Raji (cell line): Measurements from ENCODE around the gene AHCTF1.

Source experiments
- POLR2A ChIP-seq: IDR thresholded peaks from 2 replicates; pipeline ENCODE4 v1.6.1; 2011; ENCODE audit warnings: low read depth, low read length, control low read depth; ENCODE audit not compliant: insufficient read depth

The AHCTF1 gene

DNA sequence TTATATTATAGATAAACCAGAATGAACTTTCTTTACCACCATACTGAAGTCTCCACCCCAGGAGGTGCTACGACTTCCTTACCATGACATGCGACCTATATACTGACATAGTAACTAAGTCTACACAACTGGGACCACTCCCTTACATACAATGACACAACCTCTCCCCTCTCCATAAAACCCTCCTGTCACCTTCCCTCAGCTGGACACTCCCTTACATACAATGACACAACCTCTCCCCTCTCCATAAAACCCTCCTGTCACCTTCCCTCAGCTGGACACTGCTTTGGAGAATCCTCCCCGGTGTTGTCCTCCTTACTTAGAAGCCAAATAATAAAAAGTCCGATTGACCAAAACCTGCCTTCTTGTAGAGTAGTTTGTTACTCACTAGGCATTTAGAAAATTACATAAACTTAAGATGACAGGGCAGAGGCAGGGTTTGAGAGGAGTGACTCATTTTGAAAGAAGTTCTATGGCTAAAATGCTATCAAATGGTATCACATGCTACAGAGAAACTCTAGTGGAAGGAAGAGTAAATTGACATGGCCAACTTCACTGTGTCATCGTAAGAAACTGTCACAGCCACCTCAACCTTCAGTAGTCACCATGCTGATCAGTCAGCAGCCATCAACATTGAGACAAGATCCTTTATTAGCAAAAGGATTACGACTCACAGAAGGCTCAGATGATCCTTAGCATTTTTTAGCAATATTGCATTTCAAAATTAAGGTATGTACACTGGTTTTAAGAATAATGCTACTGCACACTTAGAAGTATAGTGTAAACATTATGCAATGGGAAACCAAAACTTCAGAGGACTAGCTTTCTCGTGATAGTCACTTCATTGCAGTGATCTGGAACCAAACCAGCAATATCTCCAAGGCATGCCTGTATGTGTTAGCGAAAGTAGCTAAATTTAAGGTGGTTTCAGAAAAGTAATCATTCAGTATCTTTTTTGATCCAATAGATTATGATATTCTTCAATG, 56.4 kb downstream of the AHCTF1 start:
- no peak for TF ChIP-seq POLR2A

GRCh38 chr1:246865921-246866320, 65.8 kb downstream of the AHCTF1 start:
- no peak for TF ChIP-seq POLR2A

DNA sequence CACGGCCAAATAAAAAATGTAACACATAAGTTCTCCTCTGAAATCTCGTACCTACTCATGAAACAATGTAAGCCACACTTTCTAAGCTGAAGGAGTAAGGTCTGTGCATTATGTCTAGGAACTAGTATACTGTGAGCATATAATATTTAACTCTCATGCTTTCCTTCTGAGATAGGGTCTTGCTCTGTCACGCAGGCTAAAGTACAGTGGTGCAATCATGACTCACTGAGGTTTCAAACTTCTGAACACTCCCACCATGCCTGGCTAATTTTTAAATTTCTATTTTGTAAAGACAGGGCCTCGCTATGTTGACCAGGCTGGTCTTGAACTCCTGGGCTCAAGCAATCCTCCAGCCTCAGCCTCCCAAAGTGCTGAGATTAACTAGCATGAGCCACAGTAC, 71.3 kb downstream of the AHCTF1 start:
- no peak for TF ChIP-seq POLR2A

- no peak for TF ChIP-seq POLR2A
These were observed 75.4 kb downstream of the AHCTF1 start for GRCh38 chr1:246856371-246856770.

GRCh38 chr1:246843876-246844275, 87.9 kb downstream of the AHCTF1 start:
- TF ChIP-seq POLR2A: no peak

DNA sequence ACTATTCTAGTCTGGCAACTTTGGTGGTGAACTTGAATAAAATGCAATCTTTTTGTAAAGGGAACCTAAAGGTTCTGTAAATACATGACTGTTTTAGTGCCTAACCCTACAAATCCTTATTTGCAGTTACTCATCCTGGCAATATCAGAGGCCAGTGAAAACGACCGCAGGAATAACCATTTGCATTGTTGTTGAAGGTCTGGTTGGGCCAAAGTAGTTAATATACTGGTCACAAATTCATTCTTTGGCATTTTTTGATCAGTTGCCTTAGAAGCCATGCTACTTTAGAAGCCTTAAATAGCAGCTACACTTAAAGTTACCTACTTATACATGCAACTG, 93.7 kb downstream of the AHCTF1 start:
- TF ChIP-seq POLR2A: no peak

GRCh38 chr1:246837418-246838117, 94.2 kb downstream of the AHCTF1 start:
- TF ChIP-seq POLR2A: no peak

DNA sequence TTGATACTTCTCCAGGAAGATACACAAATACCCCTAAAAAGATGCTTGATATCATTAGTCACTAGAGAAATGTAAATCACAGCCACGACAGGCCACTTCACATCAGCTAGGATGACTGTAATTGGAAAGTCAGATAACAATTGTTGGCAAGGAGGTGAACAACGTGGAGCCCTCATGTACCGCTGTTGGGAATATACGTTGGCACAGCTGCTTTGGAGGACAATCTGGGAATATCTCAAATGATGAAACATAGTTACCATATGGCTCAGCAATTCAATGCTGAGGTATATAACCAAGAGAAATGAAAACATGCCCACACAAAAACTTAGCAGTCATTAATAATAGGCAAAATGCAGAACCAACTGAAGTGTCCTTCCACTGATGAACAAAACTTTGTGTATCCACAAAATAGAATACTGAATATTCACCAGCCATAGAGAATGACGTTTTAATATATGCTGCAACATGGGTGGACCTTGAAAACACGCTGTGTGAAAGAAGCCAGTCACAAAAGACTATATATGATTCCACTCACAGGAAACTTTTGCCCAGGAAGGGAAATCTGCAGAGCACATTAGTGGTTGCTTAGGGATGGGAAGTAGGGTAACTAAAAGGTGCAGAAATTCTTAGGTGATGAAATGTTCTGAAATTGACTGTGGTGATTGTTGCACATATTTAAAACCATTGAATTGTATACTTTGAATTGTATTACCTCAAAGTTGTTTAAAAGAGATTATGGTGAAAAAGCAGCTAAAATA, 95.4 kb downstream of the AHCTF1 start:
- TF ChIP-seq POLR2A: no peak

- no peak for TF ChIP-seq POLR2A
These were observed 100.2 kb downstream of the AHCTF1 start for GRCh38 chr1:246831543-246831942.

GRCh38 chr1:246828818-246829217, 102.9 kb downstream of the AHCTF1 start:
- no peak for TF ChIP-seq POLR2A

DNA sequence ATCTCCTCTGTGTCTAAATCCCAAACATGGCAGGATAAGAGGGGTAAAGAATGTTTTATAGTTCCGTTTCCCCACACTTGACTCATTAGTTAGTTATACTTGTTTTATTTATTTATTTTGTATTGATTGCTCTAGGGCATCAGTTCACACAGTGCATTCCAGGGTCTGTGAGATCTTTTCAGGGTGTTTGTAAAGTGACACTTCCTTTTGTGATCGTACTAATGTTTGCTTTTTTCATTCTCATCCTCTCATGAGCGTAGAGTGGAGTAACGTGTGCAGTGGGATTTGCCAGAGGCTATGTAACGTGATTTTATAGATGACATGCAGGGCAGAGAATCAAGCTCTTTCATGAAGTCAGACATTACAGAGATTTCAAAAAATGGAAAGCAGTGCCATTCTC, 104.4 kb downstream of the AHCTF1 start:
- TF ChIP-seq POLR2A: no peak

DNA sequence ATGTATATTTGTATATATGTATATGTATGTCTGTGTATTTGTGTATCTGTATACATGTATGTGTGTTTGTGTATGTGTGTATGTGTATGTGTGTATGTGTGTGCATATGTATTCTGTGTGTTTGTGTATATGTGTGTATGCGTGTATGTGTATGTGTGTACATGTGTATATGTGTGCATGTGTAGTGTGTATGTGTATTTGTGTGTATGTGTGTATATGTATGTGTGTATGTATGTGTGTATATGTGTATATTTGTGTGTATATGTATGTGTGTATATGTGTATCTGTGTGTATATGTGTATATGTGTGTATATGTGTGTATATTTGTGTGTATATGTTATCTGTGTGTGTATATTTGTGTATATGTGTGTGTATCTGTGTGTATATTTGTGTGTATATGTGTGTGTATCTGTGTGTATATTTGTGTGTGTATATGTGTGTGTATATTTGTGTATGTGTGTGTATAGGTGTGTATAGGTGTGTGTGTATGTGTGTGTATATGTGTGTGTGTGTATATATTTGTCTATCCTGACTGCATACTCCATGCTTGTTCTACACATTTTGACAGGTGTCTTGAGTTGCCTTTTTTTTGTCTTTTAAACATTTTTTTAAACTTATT, 106.1 kb downstream of the AHCTF1 start:
- TF ChIP-seq POLR2A: no peak

DNA sequence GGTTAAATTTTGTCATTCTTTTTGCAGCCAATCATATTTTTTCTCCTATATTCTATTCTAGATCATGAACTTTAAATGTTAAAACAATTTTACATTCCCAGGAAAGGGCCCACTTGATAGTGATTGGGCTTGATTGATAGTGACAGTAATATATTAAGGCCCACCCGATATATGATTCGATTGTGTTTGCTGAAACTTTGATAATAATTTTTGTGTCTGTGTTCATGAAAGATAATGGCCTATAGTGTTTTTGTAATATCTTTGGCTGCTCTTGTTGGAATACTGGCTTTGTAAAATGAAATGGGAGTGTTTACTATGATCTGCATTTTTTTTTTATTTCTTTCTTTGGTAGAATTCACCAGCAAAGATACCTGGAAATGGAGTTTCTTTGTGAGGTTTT, 107.2 kb downstream of the AHCTF1 start:
- no peak for TF ChIP-seq POLR2A

GRCh38 chr1:246820666-246821065, 111.1 kb downstream of the AHCTF1 start:
- no peak for TF ChIP-seq POLR2A

DNA sequence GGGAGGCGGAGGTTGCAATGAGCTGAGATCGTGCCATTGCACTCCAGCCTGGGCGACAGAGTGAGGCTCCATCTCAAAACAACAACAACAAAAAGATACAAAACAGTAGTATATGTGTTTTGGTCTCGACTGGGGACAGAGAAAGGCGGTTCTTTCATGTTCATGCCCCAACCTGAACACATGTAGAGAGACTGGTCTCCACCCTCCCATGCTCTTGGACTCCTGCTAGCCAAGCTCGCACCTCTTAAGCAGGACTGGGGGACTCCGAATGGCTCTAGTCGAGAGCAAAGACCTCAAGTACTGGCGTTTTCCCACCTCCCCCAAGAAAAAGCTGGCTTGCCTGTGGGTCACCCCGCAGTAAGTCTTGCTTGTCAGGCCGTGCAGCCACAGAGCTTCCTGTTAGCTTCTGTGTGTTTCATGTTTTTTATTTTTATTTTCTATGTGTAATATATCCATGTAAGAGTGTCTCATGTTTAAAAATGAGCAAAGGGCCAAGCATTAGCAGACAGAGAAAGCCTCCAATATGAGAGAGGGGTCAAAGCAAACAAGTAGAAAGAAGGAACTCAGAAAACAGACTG, 116.0 kb downstream of the AHCTF1 start:
- TF ChIP-seq POLR2A: no peak
